Stomach (tissue), 9 donors: ENCODE results near the gene CPNE6. TPM values are rescaled to one million over a fixed set of nuclear protein-coding genes. Genes with fewer than 3 reads are reported as not detected.

Experiments used
- DNase-seq, 2 donors: peaks; one replicate each; pipeline versions ENCODE4 v3.0.0 to v3.0.0-alpha.2; 2013 to 2019
- H3K27ac ChIP-seq, 5 donors: fragments of 200-600 bp in 4 of 5; sonication (generic) in 4 of 5; one replicate each; pipeline ENCODE4 v1.5.1; 2013 to 2019; ENCODE audit warnings: mild to moderate bottlenecking in 1 of 5, moderate library complexity in 1 of 5
- H3K27me3 ChIP-seq, 3 donors: fragments of 200-600 bp; sonication (generic); one replicate each; pipeline ENCODE4 v1.5.1; 2017 to 2019; ENCODE audit warnings: mixed run types in 1 of 3
- H3K36me3 ChIP-seq, 4 donors: fragments of 200-600 bp; sonication (generic); 1 replicate in 3 of 4; 2 replicates in 1 of 4; pipeline ENCODE4 v1.5.1; 2016 to 2019
- H3K4me1 ChIP-seq, 4 donors: fragments of 200-600 bp; sonication (generic); one replicate each; pipeline ENCODE4 v1.5.1; 2016 to 2019
- H3K4me3 ChIP-seq, 4 donors: fragments of 200-600 bp; sonication (generic) in 3 of 4; one replicate each; pipeline ENCODE4 v1.5.1; 2016 to 2019; ENCODE audit warnings: mild to moderate bottlenecking in 1 of 4
- H3K9me3 ChIP-seq, 4 donors: fragments of 200-600 bp; sonication (generic); one replicate each; pipeline ENCODE4 v1.5.1; 2016 to 2019
- EP300 ChIP-seq: sonication (generic); formaldehyde crosslinking; IDR thresholded peaks from one replicate; pipeline ENCODE4 v1.6.1; 2017; ENCODE audit warnings: antibody characterized with exemption
- POLR2A ChIP-seq, 4 donors: fragments of 450-650 bp; IDR thresholded peaks; one replicate each; pipeline ENCODE4 v1.6.1; 2016; ENCODE audit warnings: antibody characterized with exemption in 4 of 4, control low read depth in 2 of 4, mild to moderate bottlenecking in 1 of 4, moderate library complexity in 1 of 4
- POLR2AphosphoS5 ChIP-seq, 3 donors: sonication (generic); formaldehyde crosslinking; IDR thresholded peaks; one replicate each; pipeline ENCODE4 v1.6.1; 2016; ENCODE audit warnings: antibody characterized with exemption in 3 of 3
- WGBS, 5 donors: extraction: QIAGEN DNeasy Blood & Tissue Kit in 3 of 5; methylation state at CpG; one replicate each; pipeline versions ENCODE4 v1.1.5 to v1.1.7; 2013 to 2018; 5-methylcytosine and 5-hydroxymethylcytosine counted together
- intact Hi-C: fragments of 100-400 bp; cut with DNase I; formaldehyde crosslinking; loops from one replicate; pipeline ENCODE4 v1.15.1; 2023; ENCODE audit warnings: low total_unique reads
- polyA plus RNA-seq, 3 donors: library from polyadenylated mRNA; stranded (reverse); fragments of 200-250 nt; gene quantifications; one replicate each; pipeline ENCODE4 v1.2.3, GENCODE V29; 2013
- total RNA-seq, 5 donors: library from RNA; depleted of rRNA; stranded (reverse); fragments of >200 nt; gene quantifications; one replicate each; pipeline versions ENCODE4 v1.1.0 to v1.2.3, GENCODE V29; 2014 to 2016
- TF ChIP-seq, protein P1 (sequence below), 7 experiments: fragments of 450-650 bp in 4 of 7; fragments of 200-600 bp in 3 of 7; sonication (generic) in 3 of 7; IDR thresholded peaks; one replicate each; pipeline ENCODE4 v1.5.1; 2016 to 2019; ENCODE audit warnings: antibody characterized with exemption in 7 of 7, control low read depth in 2 of 7, mild to moderate bottlenecking in 1 of 7
- donor health status: healthy with polysubstance abuse.
- donor health status: Bipolar disorder and iron deficiency.
- donor health status: healthy.

Gene CPNE6
- total and polyA plus RNA-seq, 8 donors, result 0.12 to 0.25 TPM; not detected in 6

GRCh38 chr14:24071836-24072430 is 571 bp downstream of the CPNE6 start:
- Histone ChIP-seq H3K4me3 (no peak overlapping the region), H3K27ac (no peak overlapping the region), H3K4me1 (peaks cover 8 to 41% (median 39%) of the 10 kb centered on the region in 4 donors), H3K36me3 (no peaks in the 10 kb centered on the region), H3K9me3 (no peaks in the 10 kb centered on the region), H3K27me3 (peaks cover 0 to 18% (median 0%) of the 10 kb centered on the region in 3 donors)
- intact Hi-C loops, result no loop called here
- 59 to 67% (median 62%) methylated on average over 12 of the region's 12 CpGs for whole genome bisulfite sequencing, 5 donors
- TF ChIP-seq, protein P1, sequence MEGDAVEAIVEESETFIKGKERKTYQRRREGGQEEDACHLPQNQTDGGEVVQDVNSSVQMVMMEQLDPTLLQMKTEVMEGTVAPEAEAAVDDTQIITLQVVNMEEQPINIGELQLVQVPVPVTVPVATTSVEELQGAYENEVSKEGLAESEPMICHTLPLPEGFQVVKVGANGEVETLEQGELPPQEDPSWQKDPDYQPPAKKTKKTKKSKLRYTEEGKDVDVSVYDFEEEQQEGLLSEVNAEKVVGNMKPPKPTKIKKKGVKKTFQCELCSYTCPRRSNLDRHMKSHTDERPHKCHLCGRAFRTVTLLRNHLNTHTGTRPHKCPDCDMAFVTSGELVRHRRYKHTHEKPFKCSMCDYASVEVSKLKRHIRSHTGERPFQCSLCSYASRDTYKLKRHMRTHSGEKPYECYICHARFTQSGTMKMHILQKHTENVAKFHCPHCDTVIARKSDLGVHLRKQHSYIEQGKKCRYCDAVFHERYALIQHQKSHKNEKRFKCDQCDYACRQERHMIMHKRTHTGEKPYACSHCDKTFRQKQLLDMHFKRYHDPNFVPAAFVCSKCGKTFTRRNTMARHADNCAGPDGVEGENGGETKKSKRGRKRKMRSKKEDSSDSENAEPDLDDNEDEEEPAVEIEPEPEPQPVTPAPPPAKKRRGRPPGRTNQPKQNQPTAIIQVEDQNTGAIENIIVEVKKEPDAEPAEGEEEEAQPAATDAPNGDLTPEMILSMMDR (IDR thresholded peaks at IDR 0.05), result no peak
- no peak for TF ChIP-seq POLR2AphosphoS5 (IDR thresholded peaks at IDR 0.05)
- DNase-seq, result no peak

GRCh38 chr14:24072436-24072835 is 1.1 kb downstream of the CPNE6 start:
- Histone ChIP-seq H3K9me3 (no peaks in the 10 kb centered on the region), H3K27ac (no peak overlapping the region), H3K4me1 (peaks cover 8 to 41% (median 39%) of the 10 kb centered on the region in 4 donors), H3K36me3 (no peaks in the 10 kb centered on the region), H3K4me3 (no peak overlapping the region), H3K27me3 (peaks cover 0 to 18% (median 0%) of the 10 kb centered on the region in 3 donors)
- peak in 1 of 2 donors; percentile 36 for DNase-seq
- TF ChIP-seq POLR2AphosphoS5 (IDR thresholded peaks at IDR 0.05) (no peak), EP300 (no peak), POLR2A (IDR thresholded peaks at IDR 0.05) (no peak)
- 27 to 52% (median 43%) methylated on average over 5 to 7 of the region's 7 CpGs for WGBS, 5 donors
- intact Hi-C loops, result no loop called here

DNA sequence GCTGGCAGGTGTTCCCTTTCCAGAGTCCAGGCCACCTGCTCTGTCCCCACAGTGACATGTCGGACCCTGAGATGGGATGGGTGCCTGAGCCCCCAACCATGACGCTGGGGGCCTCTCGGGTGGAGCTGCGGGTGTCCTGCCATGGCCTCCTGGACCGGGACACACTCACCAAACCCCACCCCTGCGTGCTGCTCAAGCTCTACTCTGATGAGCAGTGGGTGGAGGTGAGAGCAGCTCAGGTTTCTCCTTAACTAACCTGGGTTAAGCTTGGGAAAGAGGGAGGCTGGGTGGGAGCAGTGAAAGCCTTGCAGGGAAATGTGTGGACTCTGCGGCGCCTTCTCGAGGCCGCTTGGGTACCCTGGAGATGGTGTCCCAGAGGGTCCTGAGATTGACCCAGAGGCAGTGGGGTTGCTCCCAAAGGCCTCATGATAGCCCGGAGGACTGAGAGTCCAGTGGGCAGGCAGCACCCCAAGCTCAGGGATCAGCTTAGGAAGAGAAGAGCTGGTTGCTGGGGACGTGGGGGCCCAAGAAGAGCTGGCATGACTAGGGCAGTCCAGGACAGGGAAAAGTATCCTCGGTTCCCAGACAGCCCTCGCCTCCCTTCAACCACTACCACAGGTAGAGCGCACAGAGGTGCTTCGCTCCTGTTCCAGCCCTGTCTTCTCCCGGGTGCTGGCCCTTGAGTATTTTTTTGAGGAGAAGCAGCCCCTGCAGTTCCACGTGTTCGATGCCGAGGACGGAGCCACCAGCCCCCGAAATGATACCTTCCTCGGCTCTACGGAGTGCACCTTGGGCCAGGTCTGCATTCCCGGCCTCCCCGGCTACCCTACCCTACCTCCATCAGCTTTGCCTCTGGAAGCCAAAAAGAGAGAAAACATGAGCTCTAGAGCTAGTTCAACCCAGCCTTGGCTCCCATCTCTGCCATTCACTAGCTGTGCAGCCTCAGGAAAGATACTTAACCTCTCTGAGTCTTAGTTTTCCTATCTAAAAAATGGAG is 1.8 kb downstream of the CPNE6 start:
- Histone ChIP-seq H3K9me3 (no peaks in the 10 kb centered on the region), H3K27me3 (peaks cover 0 to 18% (median 0%) of the 10 kb centered on the region in 3 donors), H3K4me3 (no peak overlapping the region), H3K36me3 (no peaks in the 10 kb centered on the region), H3K27ac (no peak overlapping the region), H3K4me1 (peaks cover 8 to 41% (median 39%) of the 10 kb centered on the region in 4 donors)
- 81 to 87% (median 86%) methylated on average over 21 to 26 of the region's 26 CpGs for WGBS, 5 donors
- no peak for DNase-seq
- no peak for TF ChIP-seq EP300
- TF ChIP-seq POLR2AphosphoS5 (IDR thresholded peaks at IDR 0.05), result no peak
- TF ChIP-seq, protein P1 (IDR thresholded peaks at IDR 0.05), result no peak
- intact Hi-C loops, result no loop called here

- TF ChIP-seq, protein P1 (IDR thresholded peaks at IDR 0.05), result no peak
- no peak for TF ChIP-seq EP300
- TF ChIP-seq POLR2A (IDR thresholded peaks at IDR 0.05), result no peak
- peak in 2 of 3 donors; percentile 13 to 65 for TF ChIP-seq POLR2AphosphoS5 (IDR thresholded peaks at IDR 0.05)
- 37 to 66% (median 40%) methylated on average over 11 of the region's 11 CpGs for WGBS, 5 donors
- intact Hi-C loops, result no loop called here
- Histone ChIP-seq H3K36me3 (no peaks in the 10 kb centered on the region), H3K27me3 (peaks cover 0 to 18% (median 0%) of the 10 kb centered on the region in 3 donors), H3K27ac (peak overlapping the region; percentile 32 to 66 (median 50)), H3K4me1 (peaks cover 8 to 41% (median 39%) of the 10 kb centered on the region in 4 donors), H3K9me3 (no peaks in the 10 kb centered on the region), H3K4me3 (no peak overlapping the region)
- DNase-seq, result peak; percentile 54 to 76
Measured at GRCh38 chr14:24074625-24075484, 3.5 kb downstream of the CPNE6 start.
